GM21515 (cell line): ENCODE results near the gene SLPI.

Experiments used
- ATAC-seq: cut with Tn5 transposase; IDR thresholded peaks from one replicate; pipeline ENCODE4 v1.9.1; 2021; ENCODE audit not compliant: unreplicated experiment

Gene SLPI

DNA sequence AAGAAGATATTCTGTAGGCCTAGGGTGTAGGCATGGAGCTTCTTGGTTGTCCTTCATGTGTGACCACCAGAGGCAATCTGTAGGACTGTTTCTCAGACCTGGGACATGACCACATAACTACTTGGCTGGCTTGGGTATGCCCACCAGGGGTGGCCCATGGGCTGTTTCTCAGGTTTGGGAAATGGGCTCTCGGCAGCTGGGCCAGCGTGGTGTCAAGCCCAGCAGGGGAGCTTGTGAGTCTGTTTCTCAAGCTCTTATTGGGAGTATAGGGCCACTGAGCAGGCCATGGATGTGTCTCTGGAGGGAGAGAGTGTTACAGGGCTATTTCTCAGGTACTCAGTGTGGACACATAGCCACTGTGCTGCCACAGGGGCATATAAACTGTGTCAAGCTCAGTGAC, 35.7 kb downstream of the SLPI start:
- ATAC-seq: no peak

DNA sequence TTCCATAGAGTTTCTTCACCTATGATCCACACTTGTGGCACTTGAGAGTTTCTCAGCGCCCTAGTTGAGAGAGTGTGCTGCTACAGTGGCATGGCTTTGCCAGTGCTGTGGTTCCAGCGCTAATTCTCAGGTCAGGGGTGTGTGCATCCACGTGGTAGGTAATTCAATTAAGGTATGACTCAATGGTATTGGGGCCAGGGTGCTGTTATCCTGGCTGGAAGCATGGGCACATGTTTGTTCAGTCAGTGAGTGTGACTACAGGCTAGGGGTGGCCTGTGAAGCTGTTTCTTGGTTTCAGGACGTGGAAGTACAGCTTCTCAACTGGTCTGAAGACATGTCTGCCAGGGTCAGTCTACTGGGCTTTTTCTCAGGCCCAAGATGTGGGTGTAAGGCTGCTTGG, 36.2 kb downstream of the SLPI start:
- ATAC-seq: no peak

DNA sequence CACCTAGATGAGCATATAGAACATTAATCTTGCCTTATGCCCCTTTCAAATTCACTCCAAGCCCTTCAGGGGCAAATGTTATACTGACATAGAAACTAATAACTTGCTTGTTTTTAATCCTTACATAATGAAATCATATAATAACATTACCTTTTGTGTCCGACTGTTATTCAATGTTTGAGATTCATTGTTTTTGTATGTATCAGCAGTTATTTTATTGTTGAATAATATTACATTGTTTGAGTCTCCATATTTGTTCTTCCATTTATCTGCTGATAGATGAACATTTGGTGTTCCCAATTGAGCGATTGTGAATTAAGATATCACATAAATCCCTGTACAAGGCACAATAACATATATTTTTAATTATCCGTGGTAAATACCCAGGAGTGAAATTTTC, 41.5 kb downstream of the SLPI start:
- ATAC-seq: no peak

DNA sequence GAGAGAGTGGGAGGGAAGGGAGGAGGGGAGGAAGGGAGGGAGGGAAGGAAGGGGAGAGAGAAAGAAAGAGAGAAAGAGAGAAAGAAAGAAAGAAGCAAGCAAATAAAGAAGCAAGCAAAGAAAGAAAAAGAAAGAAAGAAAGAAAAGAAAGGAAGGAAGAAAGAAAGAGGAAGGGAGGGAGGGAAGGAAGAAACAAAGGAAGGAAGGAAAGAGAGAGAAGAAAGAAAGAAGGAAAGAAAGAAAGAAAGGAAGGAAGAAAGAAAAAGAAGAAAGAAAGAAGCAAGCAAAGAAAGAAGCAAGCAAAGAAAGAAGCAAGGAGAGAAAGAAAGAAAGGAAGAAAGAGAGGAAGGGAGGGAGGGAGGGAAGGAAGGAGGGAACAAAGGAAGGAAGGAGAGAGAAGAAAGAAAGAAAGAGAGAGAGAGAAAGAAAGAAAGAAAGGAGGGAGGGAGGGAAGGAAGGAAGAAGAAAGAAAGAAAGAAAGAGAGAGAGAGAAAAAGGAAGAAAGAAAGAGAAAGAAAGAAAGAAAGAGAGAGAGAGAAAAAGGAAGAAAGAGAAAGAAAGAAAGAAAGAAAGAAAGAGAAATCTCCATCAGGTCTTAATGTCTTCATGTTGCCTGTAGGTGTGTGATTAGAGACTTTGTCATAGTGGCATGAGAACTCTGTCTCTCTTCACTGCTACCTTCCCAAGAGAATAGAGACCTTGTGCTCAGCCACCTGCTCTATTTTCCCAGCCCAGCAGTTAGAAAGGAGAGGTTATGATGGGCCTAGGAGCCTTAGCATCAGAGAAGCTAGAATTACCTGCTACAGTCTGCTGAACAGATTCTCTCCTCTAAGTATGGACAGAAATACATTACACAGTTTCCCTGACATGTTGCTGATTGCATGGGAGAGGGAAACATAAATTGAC, 42.5 kb downstream of the SLPI start:
- ATAC-seq: no peak

DNA sequence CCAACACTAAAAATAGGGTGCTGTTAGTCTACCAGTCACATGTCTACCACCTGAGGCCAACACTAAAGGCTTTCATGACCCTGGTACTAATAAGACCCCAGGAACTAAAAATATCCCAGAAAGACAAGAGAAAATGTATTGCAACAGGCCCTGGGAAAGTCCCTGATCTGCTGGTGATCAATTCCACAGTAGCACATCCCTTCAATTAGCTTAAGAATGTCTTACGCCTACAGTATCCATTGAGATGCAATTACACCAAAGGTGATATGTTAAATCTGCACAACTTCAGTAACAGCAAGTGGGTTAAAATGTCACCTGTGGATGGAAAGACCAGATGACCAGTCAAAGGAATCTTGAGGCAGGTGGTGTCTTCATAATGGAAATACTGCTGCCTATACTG, 44.4 kb downstream of the SLPI start:
- ATAC-seq: no peak

DNA sequence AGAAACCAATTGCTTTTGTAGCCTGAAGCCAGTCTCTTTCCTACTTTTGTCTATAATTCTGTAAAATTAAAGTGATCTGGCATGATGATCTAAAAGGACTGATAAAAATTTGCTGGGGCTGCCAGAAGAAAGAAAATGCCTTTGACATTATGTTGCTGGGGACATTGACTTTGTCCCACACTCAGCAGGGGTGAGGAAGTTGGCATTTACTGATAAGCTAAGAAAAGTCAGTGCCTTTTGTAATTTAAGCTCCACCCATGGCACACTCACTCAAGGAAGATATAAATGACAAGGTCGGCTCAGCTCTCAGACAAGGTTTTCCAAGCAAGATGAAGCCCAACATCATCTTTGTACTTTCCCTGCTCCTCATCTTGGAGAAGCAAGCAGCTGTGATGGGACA, 47.6 kb downstream of the SLPI start, which contains the start of gene SEMG1:
SEMG1 (plus strand) TSS at position 309 of the 400 bp plus-strand sequence; CDS start at position 330, 21 bp downstream.
- no peak for ATAC-seq
